Endothelial cell of umbilical vein (primary cell): ENCODE measurements around the gene KRT84. TPM values are rescaled to one million over a fixed set of nuclear protein-coding genes. Genes with fewer than 3 reads are reported as not detected.

Experiments
- BruUV-seq: library from RNA; stranded (reverse); fragments of 400-500 nt; replicated peaks from 2 replicates; lab custom pipeline; 2021; lab: Mats Ljungman, UMichigan
- CTCF ChIA-PET: fragments of 300-600, 350-600 bp; sonication (Branson Sonifier 250); formaldehyde crosslinking; loops from one replicate; lab custom pipeline; 2021; ENCODE audit warnings: antibody characterized with exemption, inconsistent platforms; lab: Charles Lee
- POLR2A ChIA-PET: fragments of 300-600, 350-600 bp; sonication (Branson Sonifier 250); formaldehyde crosslinking; loops from one replicate; lab custom pipeline; 2021; ENCODE audit warnings: antibody characterized with exemption, inconsistent platforms; lab: Charles Lee
- DNase-seq: peaks from one replicate; pipeline ENCODE4 v3.0.0-alpha.2; 2011; ENCODE audit warnings: low read depth, low spot score
- FAIRE-seq: peaks from 2 replicates; lab custom pipeline; 2011; peaks lifted over from hg19 to GRCh38; lab: Jason Lieb, UNC
- H2AFZ ChIP-seq: 2 replicates; pipeline ENCODE4 v1.6.0; 2012; ENCODE audit warnings: low read depth, low read length, control low read depth, inconsistent platforms
- H3K27ac ChIP-seq: 2 replicates; pipeline ENCODE4 v1.5.1; 2011; ENCODE audit warnings: low read depth, mild to moderate bottlenecking, control low read depth, low read length, moderate library complexity; ENCODE audit not compliant: insufficient read depth
- H3K27me3 ChIP-seq, 2 experiments: 2 replicates each; pipeline versions ENCODE4 v1.6.0 to v1.6.1; 2011; ENCODE audit warnings: low read length in 2 of 2, mixed read lengths in 1 of 2; ENCODE audit not compliant: control insufficient read depth in 2 of 2, insufficient read depth in 2 of 2
- H3K36me3 ChIP-seq, 2 experiments: 2 replicates in 1 of 2; 3 replicates in 1 of 2; pipeline ENCODE4 v1.5.1; 2011; ENCODE audit warnings: low read length in 2 of 2, mild to moderate bottlenecking in 1 of 2, moderate library complexity in 1 of 2; ENCODE audit not compliant: control insufficient read depth in 2 of 2, insufficient read depth in 2 of 2; ENCODE audit errors: extremely low read depth in 1 of 2
- H3K4me1 ChIP-seq: 3 replicates; pipeline ENCODE4 v1.5.1; 2011; ENCODE audit warnings: mild to moderate bottlenecking, low read length; ENCODE audit not compliant: control insufficient read depth, insufficient read depth; ENCODE audit errors: extremely low read depth
- H3K4me2 ChIP-seq: 2 replicates; pipeline ENCODE4 v1.6.1; 2011; ENCODE audit warnings: low read length, control low read depth, mixed read lengths; ENCODE audit not compliant: insufficient read depth
- H3K4me3 ChIP-seq, 3 experiments: fragments of 200-600 bp in 1 of 3; sonication (generic), shearing (Covaris generic) in 1 of 3; replicated peaks in 1 of 3; 2 replicates each; pipeline ENCODE4 v1.5.1; 2011 to 2016; ENCODE audit warnings: control low read depth in 3 of 3, low read length in 3 of 3, mild to moderate bottlenecking in 2 of 3, inconsistent platforms in 1 of 3, low read depth in 1 of 3, moderate library complexity in 1 of 3; ENCODE audit not compliant: insufficient read depth in 1 of 3
- H3K79me2 ChIP-seq: 2 replicates; pipeline ENCODE4 v1.6.0; 2012; ENCODE audit warnings: low read length, inconsistent platforms; ENCODE audit not compliant: control insufficient read depth, insufficient read depth
- H3K9ac ChIP-seq: replicated peaks from 2 replicates; pipeline ENCODE3; 2011; ENCODE audit warnings: low read length, control low read depth; ENCODE audit not compliant: insufficient read depth; ENCODE audit errors: extremely low read depth
- H3K9me1 ChIP-seq: replicated peaks from 3 replicates; pipeline ENCODE4 v1.6.0; 2011; ENCODE audit warnings: mild to moderate bottlenecking, low read length; ENCODE audit not compliant: control insufficient read depth, insufficient read depth; ENCODE audit errors: extremely low read depth
- H3K9me3 ChIP-seq: replicated peaks from 2 replicates; pipeline ENCODE4 v1.5.1; 2012; ENCODE audit warnings: low read length, inconsistent platforms; ENCODE audit not compliant: control insufficient read depth, insufficient read depth
- H4K20me1 ChIP-seq: replicated peaks from 2 replicates; pipeline ENCODE3; 2011; ENCODE audit warnings: mild to moderate bottlenecking, low read length; ENCODE audit not compliant: control insufficient read depth, insufficient read depth; ENCODE audit errors: extremely low read depth
- EZH2 ChIP-seq: IDR thresholded peaks from 2 replicates; pipeline ENCODE4 v1.6.1; 2012; ENCODE audit warnings: borderline replicate concordance, low read depth, mild to moderate bottlenecking, moderate library complexity, low read length, inconsistent platforms; ENCODE audit not compliant: severe bottlenecking
- FOS ChIP-seq: IDR thresholded peaks from 2 replicates; pipeline ENCODE4 v1.6.1; 2011; ENCODE audit warnings: mild to moderate bottlenecking, low read length, moderate library complexity, borderline replicate concordance; ENCODE audit not compliant: insufficient read depth
- JUN ChIP-seq: IDR thresholded peaks from 2 replicates; pipeline ENCODE4 v1.6.1; 2011; ENCODE audit warnings: borderline replicate concordance, low read depth; ENCODE audit not compliant: insufficient read length, insufficient read depth
- MYC ChIP-seq: IDR thresholded peaks from one replicate; pipeline ENCODE4 v1.6.1; 2011; ENCODE audit warnings: mild to moderate bottlenecking, low read depth, low read length
- POLR2A ChIP-seq: IDR thresholded peaks from 2 replicates; pipeline ENCODE4 v1.6.1; 2012; ENCODE audit warnings: low read depth, mild to moderate bottlenecking, control low read depth, low read length
- dilution Hi-C: fragments of 300-500 bp; cut with MboI; formaldehyde crosslinking; loops from one replicate; pipeline ENCODE4 v1.15.0; 2019; ENCODE audit warnings: low sequenced_read_pairs; ENCODE audit not compliant: extremely low pct_ligation_motif_present
- intact Hi-C: fragments of 100-400 bp; cut with micrococcal nuclease; formaldehyde crosslinking; loops from one replicate; pipeline ENCODE4 v1.10.0; 2022
- polyA plus RNA-seq, 4 experiments: library from polyadenylated mRNA; depleted of rRNA in 3 of 4; stranded (reverse) in 3 of 4; unstranded in 1 of 4; fragments of >200 nt; gene quantifications; 2 replicates each; pipeline versions ENCODE4 v1.2.1 to v1.2.3, GENCODE V29; 2011 to 2012; ENCODE audit warnings: missing spikeins in 1 of 4
- total RNA-seq: library from RNA; stranded (reverse); gene quantifications from 2 replicates; pipeline ENCODE4 v1.2.3, GENCODE V29; 2021
- TF ChIP-seq, protein P1 (sequence below), 2 donors: IDR thresholded peaks; 1 replicate in 1 of 2; 2 replicates in 1 of 2; pipeline ENCODE4 v1.5.1; 2011; ENCODE audit warnings: low read length in 2 of 2, mild to moderate bottlenecking in 2 of 2, moderate library complexity in 2 of 2, control low read depth in 1 of 2, inconsistent platforms in 1 of 2, low read depth in 1 of 2; ENCODE audit not compliant: insufficient read depth in 1 of 2; ENCODE audit errors: extremely low read depth in 1 of 2
- TF ChIP-seq, protein P2 (sequence below): IDR thresholded peaks from 2 replicates; pipeline ENCODE4 v1.6.1; 2011; ENCODE audit not compliant: insufficient read depth, insufficient read length

Gene KRT84
- total and polyA plus RNA-seq, 2 donors (not counting 3 experiments of a cell fraction or from before 2014, with no cell fraction given) = not detected

DNA sequence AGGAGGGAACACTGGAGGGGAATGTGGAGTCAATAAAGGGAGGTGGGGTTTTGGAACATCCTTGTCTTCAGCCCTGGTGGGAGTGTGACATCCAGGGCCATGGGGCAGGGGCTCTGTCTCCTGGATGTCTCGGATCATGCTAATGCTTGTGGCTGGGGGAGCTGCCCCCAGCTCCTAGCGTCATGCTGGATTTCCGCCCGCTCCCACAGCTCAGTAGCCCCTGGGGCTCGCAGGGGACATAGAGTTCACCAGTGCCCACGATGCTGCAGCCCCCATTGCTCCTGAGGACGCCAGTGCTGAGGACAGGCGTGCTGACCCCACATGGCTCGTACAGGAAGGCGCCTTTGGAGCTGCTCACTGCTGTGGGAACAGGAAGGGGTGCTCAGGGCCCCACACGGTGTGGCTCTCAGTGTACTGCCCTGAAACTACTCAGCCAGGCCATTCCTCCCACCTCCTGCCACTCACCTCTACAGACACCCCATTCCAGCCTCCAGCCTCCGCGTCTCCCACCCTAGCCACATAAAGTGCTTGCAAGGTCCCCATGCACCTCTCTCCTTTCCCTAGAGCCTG is 9.5 kb upstream of the KRT84 start:
- Histone ChIP-seq H3K9me1 (no peaks in the 10 kb centered on the region), H3K4me1 (no peaks in the 10 kb centered on the region), H3K27ac (no peak overlapping the region), H3K79me2 (no peaks in the 10 kb centered on the region), H3K4me2 (no peak overlapping the region), H2AFZ (no peak overlapping the region), H3K27me3 (no peaks in the 10 kb centered on the region), H3K4me3 (no peak overlapping the region), H3K36me3 (no peaks in the 10 kb centered on the region), H3K9me3 (no peaks in the 10 kb centered on the region), H4K20me1 (no peaks in the 10 kb centered on the region), H3K9ac (no peak overlapping the region)
- POLR2A ChIA-PET = no interaction called here
- DNase-seq (no peak), FAIRE-seq (no peak)
- TF ChIP-seq, protein P1, sequence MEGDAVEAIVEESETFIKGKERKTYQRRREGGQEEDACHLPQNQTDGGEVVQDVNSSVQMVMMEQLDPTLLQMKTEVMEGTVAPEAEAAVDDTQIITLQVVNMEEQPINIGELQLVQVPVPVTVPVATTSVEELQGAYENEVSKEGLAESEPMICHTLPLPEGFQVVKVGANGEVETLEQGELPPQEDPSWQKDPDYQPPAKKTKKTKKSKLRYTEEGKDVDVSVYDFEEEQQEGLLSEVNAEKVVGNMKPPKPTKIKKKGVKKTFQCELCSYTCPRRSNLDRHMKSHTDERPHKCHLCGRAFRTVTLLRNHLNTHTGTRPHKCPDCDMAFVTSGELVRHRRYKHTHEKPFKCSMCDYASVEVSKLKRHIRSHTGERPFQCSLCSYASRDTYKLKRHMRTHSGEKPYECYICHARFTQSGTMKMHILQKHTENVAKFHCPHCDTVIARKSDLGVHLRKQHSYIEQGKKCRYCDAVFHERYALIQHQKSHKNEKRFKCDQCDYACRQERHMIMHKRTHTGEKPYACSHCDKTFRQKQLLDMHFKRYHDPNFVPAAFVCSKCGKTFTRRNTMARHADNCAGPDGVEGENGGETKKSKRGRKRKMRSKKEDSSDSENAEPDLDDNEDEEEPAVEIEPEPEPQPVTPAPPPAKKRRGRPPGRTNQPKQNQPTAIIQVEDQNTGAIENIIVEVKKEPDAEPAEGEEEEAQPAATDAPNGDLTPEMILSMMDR (IDR thresholded peaks at IDR 0.05; ENCODE audit: extremely low read depth in 1 of 2, insufficient read depth in 1 of 2, low read depth in 1 of 2, low read length in 2 of 2) = no peak
- no peak for TF ChIP-seq MYC
- CTCF ChIA-PET = interaction anchor here (0.8 to 3.9 kb wide), 3 partner anchors 11 to 485 kb away, joined by 4 to 11 read pairs (median 4); no protein-coding TSS in a partner anchor
- no TSS peak for BruUV-seq
- intact Hi-C loops = loop anchor here (5.0 kb wide), 1 partner anchor 477 kb away; no protein-coding TSS in a partner anchor
- dilution Hi-C loops = no loop called here

DNA sequence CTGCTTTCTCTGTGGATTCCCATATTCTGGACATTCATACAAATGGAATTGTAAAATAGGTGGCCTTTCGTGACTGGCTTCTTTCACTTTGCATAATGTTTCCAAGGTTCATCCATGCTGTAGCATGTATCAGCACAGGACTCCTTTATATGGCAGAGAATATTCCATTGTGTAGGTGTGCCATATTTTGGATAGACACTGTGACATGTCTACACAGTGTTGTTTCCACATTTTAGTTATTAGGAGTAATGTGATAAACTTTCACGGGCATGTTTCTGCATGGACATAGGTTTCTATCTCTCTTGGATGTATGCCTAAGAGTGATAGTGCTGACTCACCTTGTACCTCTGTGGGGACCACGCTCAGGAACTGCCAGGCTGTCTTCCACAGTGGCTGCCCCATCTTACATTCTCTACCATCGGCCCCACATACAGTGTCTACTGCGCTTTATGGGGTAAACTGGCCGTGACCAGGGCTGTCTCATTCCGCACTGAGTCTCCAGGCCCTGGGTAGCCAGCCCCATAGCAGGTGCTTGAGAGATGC is 7.1 kb upstream of the KRT84 start:
- no peak overlapping the region for H2AFZ ChIP-seq
- no peak for FAIRE-seq
- dilution Hi-C loops = no loop called here
- intact Hi-C loops = loop anchor here (5.0 kb wide), 1 partner anchor 480 kb away; no protein-coding TSS in a partner anchor
- H3K36me3 ChIP-seq = no peaks in the 10 kb centered on the region
- no peaks in the 10 kb centered on the region for H3K4me1 ChIP-seq
- no peak for TF ChIP-seq JUN
- TF ChIP-seq, protein P1 (IDR thresholded peaks at IDR 0.05; ENCODE audit: extremely low read depth in 1 of 2, insufficient read depth in 1 of 2, low read depth in 1 of 2, low read length in 2 of 2) = no peak
- TF ChIP-seq FOS = no peak
- TF ChIP-seq, protein P2, sequence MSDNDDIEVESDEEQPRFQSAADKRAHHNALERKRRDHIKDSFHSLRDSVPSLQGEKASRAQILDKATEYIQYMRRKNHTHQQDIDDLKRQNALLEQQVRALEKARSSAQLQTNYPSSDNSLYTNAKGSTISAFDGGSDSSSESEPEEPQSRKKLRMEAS = no peak
- no peak for TF ChIP-seq EZH2
- no peak for TF ChIP-seq MYC
- TF ChIP-seq POLR2A = no peak
- no peak for DNase-seq
- H3K9me3 ChIP-seq = no peaks in the 10 kb centered on the region
- POLR2A ChIA-PET = no interaction called here
- no peaks in the 10 kb centered on the region for H3K9me1 ChIP-seq
- no peaks in the 10 kb centered on the region for H3K79me2 ChIP-seq
- no peak overlapping the region for H3K4me3 ChIP-seq
- H3K27me3 ChIP-seq = peaks cover 0 to 4% of the 10 kb centered on the region in 2 experiments
- no peak overlapping the region for H3K4me2 ChIP-seq
- no peak overlapping the region for H3K27ac ChIP-seq
- no peak overlapping the region for H3K9ac ChIP-seq
- CTCF ChIA-PET = interaction anchor here (1.1 to 2.7 kb wide), 6 partner anchors 11 to 588 kb away, joined by 3 to 9 read pairs (median 8); no protein-coding TSS in a partner anchor
- no TSS peak for BruUV-seq
- H4K20me1 ChIP-seq = no peaks in the 10 kb centered on the region
